ENCODE results near the gene ZC3H13. TPM values are rescaled to one million over a fixed set of nuclear protein-coding genes. Genes with fewer than 3 reads are reported as not detected.

Gene ZC3H13, protein sequence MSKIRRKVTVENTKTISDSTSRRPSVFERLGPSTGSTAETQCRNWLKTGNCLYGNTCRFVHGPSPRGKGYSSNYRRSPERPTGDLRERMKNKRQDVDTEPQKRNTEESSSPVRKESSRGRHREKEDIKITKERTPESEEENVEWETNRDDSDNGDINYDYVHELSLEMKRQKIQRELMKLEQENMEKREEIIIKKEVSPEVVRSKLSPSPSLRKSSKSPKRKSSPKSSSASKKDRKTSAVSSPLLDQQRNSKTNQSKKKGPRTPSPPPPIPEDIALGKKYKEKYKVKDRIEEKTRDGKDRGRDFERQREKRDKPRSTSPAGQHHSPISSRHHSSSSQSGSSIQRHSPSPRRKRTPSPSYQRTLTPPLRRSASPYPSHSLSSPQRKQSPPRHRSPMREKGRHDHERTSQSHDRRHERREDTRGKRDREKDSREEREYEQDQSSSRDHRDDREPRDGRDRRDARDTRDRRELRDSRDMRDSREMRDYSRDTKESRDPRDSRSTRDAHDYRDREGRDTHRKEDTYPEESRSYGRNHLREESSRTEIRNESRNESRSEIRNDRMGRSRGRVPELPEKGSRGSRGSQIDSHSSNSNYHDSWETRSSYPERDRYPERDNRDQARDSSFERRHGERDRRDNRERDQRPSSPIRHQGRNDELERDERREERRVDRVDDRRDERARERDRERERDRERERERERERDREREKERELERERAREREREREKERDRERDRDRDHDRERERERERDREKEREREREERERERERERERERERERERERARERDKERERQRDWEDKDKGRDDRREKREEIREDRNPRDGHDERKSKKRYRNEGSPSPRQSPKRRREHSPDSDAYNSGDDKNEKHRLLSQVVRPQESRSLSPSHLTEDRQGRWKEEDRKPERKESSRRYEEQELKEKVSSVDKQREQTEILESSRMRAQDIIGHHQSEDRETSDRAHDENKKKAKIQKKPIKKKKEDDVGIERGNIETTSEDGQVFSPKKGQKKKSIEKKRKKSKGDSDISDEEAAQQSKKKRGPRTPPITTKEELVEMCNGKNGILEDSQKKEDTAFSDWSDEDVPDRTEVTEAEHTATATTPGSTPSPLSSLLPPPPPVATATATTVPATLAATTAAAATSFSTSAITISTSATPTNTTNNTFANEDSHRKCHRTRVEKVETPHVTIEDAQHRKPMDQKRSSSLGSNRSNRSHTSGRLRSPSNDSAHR (N-terminal part only)
- 10 to 100 TPM; 38.5 to 52.8 TPM for total RNA-seq

DNA sequence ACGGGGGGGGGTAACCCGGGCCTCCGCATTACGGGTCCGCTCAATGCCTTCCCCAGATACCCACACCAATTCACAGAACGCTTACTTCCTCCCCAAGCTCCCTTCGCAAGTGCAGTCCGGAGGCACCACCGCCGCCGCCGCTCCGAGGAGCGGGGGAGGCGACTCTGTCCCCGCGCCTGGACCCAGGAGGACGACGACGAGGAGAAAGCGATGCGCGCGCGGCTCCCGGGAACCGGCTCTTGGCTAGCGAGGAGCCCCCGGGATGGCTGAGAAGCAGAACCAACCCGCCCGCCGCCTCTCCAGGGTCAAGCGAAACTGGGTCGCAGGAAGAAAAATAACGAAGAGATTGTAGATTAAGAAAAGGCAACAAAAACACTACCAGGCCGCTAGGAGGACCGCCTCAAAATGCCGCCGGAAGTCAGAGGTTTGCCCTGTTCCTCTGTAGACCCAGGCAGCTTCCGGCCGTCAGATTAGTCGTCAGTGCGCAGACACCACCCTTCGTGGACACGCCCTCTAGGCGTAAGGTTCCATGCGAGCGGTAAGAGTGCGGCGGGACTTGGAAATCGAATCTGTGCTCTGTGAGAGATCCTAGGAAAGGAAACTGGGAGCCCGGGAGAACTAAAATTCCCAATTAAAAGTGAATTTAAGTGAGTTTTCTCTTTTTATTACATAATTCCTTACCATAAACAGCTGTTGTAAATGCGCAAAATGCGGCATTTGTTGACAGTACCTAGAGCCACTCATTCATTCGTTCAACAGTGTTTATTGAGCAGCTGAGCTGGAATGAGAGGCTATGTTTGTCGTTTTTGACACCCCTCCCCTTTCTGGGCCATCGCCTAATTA lies at the start of gene ZC3H13:
Gene ZC3H13, minus strand, starts transcription at position 428 of the 843 bp plus-strand sequence. CDS start 7,239 bp downstream, outside the sequence.
- ATAC-seq: peak; percentile 99
- Mint-ChIP-seq H3K27me3 (peaks cover 2% of the 10 kb centered on the region), H3K4me3 (peak within 1 kb of the TSS; percentile 83), H3K9me3 (ENCODE audit: low read depth) (no peaks in the 10 kb centered on the region), H3K4me1 (peaks cover 34% of the 10 kb centered on the region), H3K36me3 (ENCODE audit: low read depth) (peaks cover 5% of the 10 kb centered on the region), H3K27ac (peak within 1 kb of the TSS; percentile 94)
- POLR2A ChIA-PET: no interaction called here
- intact Hi-C loops (cut with DNase I, micrococcal nuclease): loop anchor here (1.0 to 5.0 kb wide), 11 partner anchors 74 to 1063 kb away; partner anchors contain the start of genes COG3 (in 1 of the 2), GPALPP1 (in 1 of the 2), LCP1 (in 1 of the 2) and LRCH1 (in 1 of the 2)
- peak; percentile 96 for DNase-seq
- CTCF ChIA-PET: interaction anchor here (0.5 to 1.6 kb wide), 7 partner anchors 9 to 117 kb away, joined by 3 to 5 read pairs (median 4); no protein-coding TSS in a partner anchor

DNA sequence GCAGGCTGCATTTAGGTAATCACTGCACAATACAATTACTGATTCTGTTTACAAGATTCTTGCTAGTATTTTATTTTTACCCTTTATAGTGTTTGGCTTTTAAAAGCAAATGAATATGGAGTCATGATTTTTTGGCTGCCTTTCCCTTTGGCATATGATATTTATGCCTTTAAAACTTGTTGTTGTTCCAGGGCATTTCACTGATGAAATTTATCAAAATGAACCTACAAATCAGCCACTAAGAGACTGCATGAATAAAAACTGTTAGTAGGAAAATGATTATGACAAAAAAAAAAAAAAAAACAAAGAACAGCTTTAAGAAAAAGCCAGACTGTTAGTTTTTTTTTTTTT lies 49.7 kb upstream of the ZC3H13 start:
- peaks cover 5% of the 10 kb centered on the region for H3K4me1 Mint-ChIP-seq
- H3K27me3 Mint-ChIP-seq: no peaks in the 10 kb centered on the region
- no peak overlapping the region for H3K27ac Mint-ChIP-seq
- ChIA-PET POLR2A (no interaction called here), CTCF (interaction anchor here (0.8 to 2.3 kb wide), 2 partner anchors 24 to 1618 kb away, joined by 3 to 6 read pairs; no protein-coding TSS in a partner anchor)
- intact Hi-C loops (cut with DNase I, micrococcal nuclease): no loop called here
- H3K9me3 Mint-ChIP-seq (ENCODE audit: low read depth): no peaks in the 10 kb centered on the region
- no peak for DNase-seq
- no peak for ATAC-seq
- no peaks in the 10 kb centered on the region for H3K36me3 Mint-ChIP-seq (ENCODE audit: low read depth)
- H3K4me3 Mint-ChIP-seq: no peak overlapping the region

GRCh38 chr13:46101484-46102254 lies 49.1 kb upstream of the ZC3H13 start:
- ATAC-seq: no peak
- no peak for DNase-seq
- Mint-ChIP-seq H3K4me3 (no peak overlapping the region), H3K36me3 (ENCODE audit: low read depth) (no peaks in the 10 kb centered on the region), H3K27ac (no peak overlapping the region), H3K9me3 (ENCODE audit: low read depth) (no peaks in the 10 kb centered on the region), H3K27me3 (peaks cover 2% of the 10 kb centered on the region), H3K4me1 (no peaks in the 10 kb centered on the region)
- POLR2A ChIA-PET: interaction anchor here (0.5 kb wide), 1 partner anchor 34 kb away, joined by 5 read pairs; no protein-coding TSS in a partner anchor
- CTCF ChIA-PET: interaction anchor here (0.8 to 2.3 kb wide), 2 partner anchors 25 to 1618 kb away, joined by 3 to 6 read pairs; no protein-coding TSS in a partner anchor
- intact Hi-C loops (cut with DNase I, micrococcal nuclease): no loop called here

GRCh38 chr13:46101002-46101401 lies 48.5 kb upstream of the ZC3H13 start:
- intact Hi-C loops (cut with DNase I, micrococcal nuclease): no loop called here
- Mint-ChIP-seq H3K4me3 (no peak overlapping the region), H3K4me1 (no peaks in the 10 kb centered on the region), H3K27me3 (peaks cover 5% of the 10 kb centered on the region), H3K36me3 (ENCODE audit: low read depth) (no peaks in the 10 kb centered on the region), H3K27ac (no peak overlapping the region), H3K9me3 (ENCODE audit: low read depth) (no peaks in the 10 kb centered on the region)
- ATAC-seq (no peak), DNase-seq (no peak)
- ChIA-PET CTCF (no interaction called here), POLR2A (interaction anchor here (0.5 kb wide), 1 partner anchor 35 kb away, joined by 5 read pairs; no protein-coding TSS in a partner anchor)

GRCh38 chr13:46100191-46100815 lies 47.8 kb upstream of the ZC3H13 start:
- Mint-ChIP-seq H3K27ac (no peak overlapping the region), H3K4me3 (no peak overlapping the region), H3K9me3 (ENCODE audit: low read depth) (no peaks in the 10 kb centered on the region), H3K27me3 (peaks cover 5% of the 10 kb centered on the region), H3K4me1 (no peaks in the 10 kb centered on the region), H3K36me3 (ENCODE audit: low read depth) (no peaks in the 10 kb centered on the region)
- intact Hi-C loops (cut with DNase I, micrococcal nuclease): no loop called here
- ChIA-PET POLR2A (no interaction called here), CTCF (no interaction called here)
- ATAC-seq (no peak), DNase-seq (no peak)

GRCh38 chr13:46097663-46098062 lies 45.1 kb upstream of the ZC3H13 start:
- intact Hi-C loops (cut with DNase I, micrococcal nuclease): no loop called here
- Mint-ChIP-seq H3K27me3 (peaks cover 5% of the 10 kb centered on the region), H3K4me3 (no peak overlapping the region), H3K27ac (no peak overlapping the region), H3K36me3 (ENCODE audit: low read depth) (no peaks in the 10 kb centered on the region), H3K4me1 (no peaks in the 10 kb centered on the region), H3K9me3 (ENCODE audit: low read depth) (no peaks in the 10 kb centered on the region)
- ATAC-seq (no peak), DNase-seq (no peak)
- ChIA-PET POLR2A (no interaction called here), CTCF (no interaction called here)

GRCh38 chr13:46097015-46097414 lies 44.5 kb upstream of the ZC3H13 start:
- H3K4me3 Mint-ChIP-seq: no peak overlapping the region
- no peaks in the 10 kb centered on the region for H3K36me3 Mint-ChIP-seq (ENCODE audit: low read depth)
- ChIA-PET POLR2A (interaction anchor here (0.6 kb wide), 2 partner anchors 10 to 38 kb away, joined by 3 to 5 read pairs; no protein-coding TSS in a partner anchor), CTCF (no interaction called here)
- intact Hi-C loops (cut with DNase I, micrococcal nuclease): no loop called here
- no peaks in the 10 kb centered on the region for H3K9me3 Mint-ChIP-seq (ENCODE audit: low read depth)
- H3K27ac Mint-ChIP-seq: no peak overlapping the region
- no peak for DNase-seq
- ATAC-seq: no peak
- H3K27me3 Mint-ChIP-seq: peaks cover 9% of the 10 kb centered on the region
- H3K4me1 Mint-ChIP-seq: no peaks in the 10 kb centered on the region

DNA sequence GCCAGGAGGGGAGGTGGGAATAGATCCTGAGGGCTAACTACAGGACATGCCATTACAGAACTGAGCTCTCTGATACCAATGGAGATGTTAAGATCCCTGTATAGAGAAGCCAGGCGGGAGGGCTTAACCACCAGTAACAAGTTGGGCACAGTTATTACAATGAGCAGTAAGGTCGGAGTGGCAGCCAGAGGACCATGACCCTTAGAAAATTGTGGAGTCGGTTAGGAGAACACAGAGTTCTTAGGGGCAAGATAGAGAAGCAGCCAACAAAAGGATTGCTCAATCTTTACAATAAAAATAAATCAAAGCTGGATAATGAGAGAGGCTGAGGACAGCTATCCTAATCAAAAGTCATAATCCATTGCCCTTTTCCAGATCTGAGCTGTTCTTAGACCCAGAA lies 41.9 kb upstream of the ZC3H13 start:
- ChIA-PET CTCF (interaction anchor here (1.0 to 1.2 kb wide), 2 partner anchors 11 to 32 kb away, joined by 3 read pairs; no protein-coding TSS in a partner anchor), POLR2A (interaction anchor here (0.6 kb wide), 1 partner anchor 160 kb away, joined by 3 read pairs; no protein-coding TSS in a partner anchor)
- no peak for DNase-seq

GRCh38 chr13:46088821-46089562 lies 36.4 kb upstream of the ZC3H13 start:
- Mint-ChIP-seq H3K27ac (no peak overlapping the region), H3K9me3 (ENCODE audit: low read depth) (no peaks in the 10 kb centered on the region), H3K36me3 (ENCODE audit: low read depth) (no peaks in the 10 kb centered on the region), H3K27me3 (peaks cover 8% of the 10 kb centered on the region), H3K4me3 (no peak overlapping the region), H3K4me1 (no peaks in the 10 kb centered on the region)
- ATAC-seq (no peak), DNase-seq (no peak)
- POLR2A ChIA-PET: no interaction called here
- intact Hi-C loops (cut with DNase I, micrococcal nuclease): loop anchor here in 1 of 2 experiments (10.0 kb wide), 1 partner anchor 464 kb away; no protein-coding TSS in a partner anchor
- CTCF ChIA-PET: no interaction called here

More for the DNA sequence above, 41.9 kb upstream of the ZC3H13 start:
- H3K9me3 Mint-ChIP-seq (ENCODE audit: low read depth): no peaks in the 10 kb centered on the region
- no peaks in the 10 kb centered on the region for H3K4me1 Mint-ChIP-seq
- no peak overlapping the region for H3K27ac Mint-ChIP-seq
- H3K27me3 Mint-ChIP-seq: peaks cover 10% of the 10 kb centered on the region
- ATAC-seq: no peak
- H3K36me3 Mint-ChIP-seq (ENCODE audit: low read depth): no peaks in the 10 kb centered on the region
- intact Hi-C loops (cut with DNase I, micrococcal nuclease): no loop called here
- no peak overlapping the region for H3K4me3 Mint-ChIP-seq

Measured in activated CD4-positive, alpha-beta T cell treated with anti-CD3 and anti-CD28 coated beads for 36 hours (primary cell).